ENCODE data around the gene ZC3HAV1L. TPM values are rescaled to one million over a fixed set of nuclear protein-coding genes. Genes with fewer than 3 reads are reported as not detected.

The ZC3HAV1L gene, protein sequence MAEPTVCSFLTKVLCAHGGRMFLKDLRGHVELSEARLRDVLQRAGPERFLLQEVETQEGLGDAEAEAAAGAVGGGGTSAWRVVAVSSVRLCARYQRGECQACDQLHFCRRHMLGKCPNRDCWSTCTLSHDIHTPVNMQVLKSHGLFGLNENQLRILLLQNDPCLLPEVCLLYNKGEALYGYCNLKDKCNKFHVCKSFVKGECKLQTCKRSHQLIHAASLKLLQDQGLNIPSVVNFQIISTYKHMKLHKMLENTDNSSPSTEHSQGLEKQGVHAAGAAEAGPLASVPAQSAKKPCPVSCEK
- total RNA-seq (2021) (34.2 and 34.8 TPM in 2 replicates), Bru-seq, nascent RNA (percentile 89 among the genes with signal in this experiment), BruChase-seq, experiment 1, labeled RNA remaining after a 2-hour chase (percentile 95 among the genes with signal in this experiment), BruChase-seq, experiment 2, labeled RNA remaining after a 6-hour chase (percentile 83 among the genes with signal in this experiment)
- long read RNA-seq, partial matches to known transcripts: 1 of 2 reads
- long read RNA-seq, other reads (novel, unspliced or antisense): 1 of 2 reads

DNA sequence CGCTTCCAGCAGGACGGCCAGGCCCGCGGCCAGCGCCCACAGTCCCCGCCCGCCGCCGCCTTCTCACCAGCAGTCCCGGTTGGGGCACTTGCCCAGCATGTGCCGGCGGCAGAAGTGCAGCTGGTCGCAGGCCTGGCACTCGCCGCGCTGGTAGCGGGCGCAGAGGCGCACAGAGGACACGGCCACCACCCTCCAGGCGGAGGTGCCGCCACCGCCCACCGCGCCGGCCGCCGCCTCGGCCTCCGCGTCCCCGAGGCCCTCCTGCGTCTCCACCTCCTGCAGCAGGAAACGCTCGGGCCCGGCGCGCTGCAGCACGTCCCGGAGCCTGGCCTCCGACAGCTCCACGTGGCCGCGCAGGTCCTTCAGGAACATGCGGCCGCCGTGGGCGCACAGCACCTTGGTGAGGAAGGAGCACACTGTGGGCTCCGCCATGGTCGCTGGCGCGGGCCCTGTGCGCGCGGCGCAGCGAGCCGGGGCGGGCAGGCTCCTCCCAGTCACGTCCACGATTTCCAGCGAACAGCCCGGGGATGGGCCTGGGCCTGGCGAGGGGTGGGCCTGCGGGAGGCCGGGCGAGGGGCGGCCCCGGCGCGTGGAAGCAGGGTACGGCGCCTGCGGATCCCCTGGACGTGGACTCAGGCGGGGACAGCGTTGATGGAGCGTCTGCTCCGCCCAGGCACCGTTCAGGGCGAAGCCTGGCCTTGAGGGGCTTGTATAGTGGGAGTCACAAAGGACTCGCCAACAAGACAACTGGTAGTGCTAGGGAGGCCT lies at the start of gene ZC3HAV1L:
Gene ZC3HAV1L, minus strand, starts transcription at position 457 of the 768 bp plus-strand sequence. Its CDS starts 25 bp downstream, at position 432.
- Histone ChIP-seq H3F3A (ENCODE audit: insufficient read depth, low read depth) (peaks cover 25% of the 10 kb centered on the region), H3K36me3 (ENCODE audit: low read depth) (peaks cover 27% of the 10 kb centered on the region), H3K9me2 (ENCODE audit: insufficient read depth) (no peaks in the 10 kb centered on the region), H4K20me1 (ENCODE audit: insufficient read depth) (peaks cover 14% of the 10 kb centered on the region), H3K27me3 (ENCODE audit: insufficient read depth, low read depth) (no peaks in the 10 kb centered on the region), H3K79me2 (ENCODE audit: low read depth) (peaks cover 36% of the 10 kb centered on the region), H3K27ac (peak within 1 kb of the TSS; percentile 56), H2AFZ (peak within 1 kb of the TSS; percentile 97), H3K4me1 (replicated peaks; ENCODE audit: insufficient read depth) (peaks cover 15% of the 10 kb centered on the region), H3K4me3 (peak within 1 kb of the TSS; percentile 95), H3K4me2 (peak within 1 kb of the TSS; percentile 86), H3K9me3 (ENCODE audit: insufficient read depth, low read depth) (no peaks in the 10 kb centered on the region)
- CTCF ChIA-PET: interaction anchor here (0.6 to 1.0 kb wide), 2 partner anchors 17 to 27 kb away, joined by 3 read pairs; no protein-coding TSS in a partner anchor
- POLR2A ChIA-PET (ENCODE audit: unreplicated experiment): interaction anchor here (0.6 to 0.7 kb wide), 2 partner anchors 19 to 707 kb away, joined by 4 to 9 read pairs; no protein-coding TSS in a partner anchor
- BruUV-seq (replicated peaks): no TSS peak
- intact Hi-C loops (cut with micrococcal nuclease; ENCODE audit: unreplicated experiment): loop anchor here (1.0 to 10.0 kb wide), 2 partner anchors 9 to 281 kb away; no protein-coding TSS in a partner anchor
- TF ChIP-seq, protein P1, sequence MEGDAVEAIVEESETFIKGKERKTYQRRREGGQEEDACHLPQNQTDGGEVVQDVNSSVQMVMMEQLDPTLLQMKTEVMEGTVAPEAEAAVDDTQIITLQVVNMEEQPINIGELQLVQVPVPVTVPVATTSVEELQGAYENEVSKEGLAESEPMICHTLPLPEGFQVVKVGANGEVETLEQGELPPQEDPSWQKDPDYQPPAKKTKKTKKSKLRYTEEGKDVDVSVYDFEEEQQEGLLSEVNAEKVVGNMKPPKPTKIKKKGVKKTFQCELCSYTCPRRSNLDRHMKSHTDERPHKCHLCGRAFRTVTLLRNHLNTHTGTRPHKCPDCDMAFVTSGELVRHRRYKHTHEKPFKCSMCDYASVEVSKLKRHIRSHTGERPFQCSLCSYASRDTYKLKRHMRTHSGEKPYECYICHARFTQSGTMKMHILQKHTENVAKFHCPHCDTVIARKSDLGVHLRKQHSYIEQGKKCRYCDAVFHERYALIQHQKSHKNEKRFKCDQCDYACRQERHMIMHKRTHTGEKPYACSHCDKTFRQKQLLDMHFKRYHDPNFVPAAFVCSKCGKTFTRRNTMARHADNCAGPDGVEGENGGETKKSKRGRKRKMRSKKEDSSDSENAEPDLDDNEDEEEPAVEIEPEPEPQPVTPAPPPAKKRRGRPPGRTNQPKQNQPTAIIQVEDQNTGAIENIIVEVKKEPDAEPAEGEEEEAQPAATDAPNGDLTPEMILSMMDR (conservative IDR thresholded peaks at IDR 0.05): no peak
- no peak for TF ChIP-seq EZH2 (IDR thresholded peaks at IDR 0.05; ENCODE audit: low read depth)
- peak; percentile 47 to 83 for DNase-seq

DNA sequence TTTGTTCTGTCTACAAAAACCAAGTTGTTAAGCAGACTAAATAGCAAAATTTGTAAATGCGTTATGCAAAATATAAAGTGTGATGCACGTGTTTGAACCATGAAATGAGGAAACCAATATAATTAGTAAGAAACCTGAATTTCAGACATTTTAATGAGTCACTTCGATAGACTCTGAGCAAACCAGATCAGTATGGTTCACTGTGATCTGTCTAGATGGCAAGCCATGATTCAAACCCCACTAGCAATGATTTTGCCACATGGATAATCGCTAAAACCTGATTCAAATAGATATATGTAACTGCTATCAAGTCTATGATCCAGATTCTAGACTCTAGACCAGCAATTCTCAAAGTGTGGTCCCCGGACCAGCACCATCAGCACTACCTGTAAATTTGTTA lies 48.9 kb upstream of the ZC3HAV1L start:
- DNase-seq: no peak
- intact Hi-C loops (cut with micrococcal nuclease; ENCODE audit: unreplicated experiment): no loop called here
- POLR2A ChIA-PET (ENCODE audit: unreplicated experiment): no interaction called here
- Histone ChIP-seq H2AFZ (no peak overlapping the region), H3K9me3 (ENCODE audit: insufficient read depth, low read depth) (no peaks in the 10 kb centered on the region), H3F3A (ENCODE audit: insufficient read depth, low read depth) (no peaks in the 10 kb centered on the region; the same call in 1 of the 2 replicates), H3K4me2 (no peak overlapping the region), H3K4me3 (no peak overlapping the region), H3K27ac (no peak overlapping the region), H3K27me3 (ENCODE audit: insufficient read depth, low read depth) (no peaks in the 10 kb centered on the region), H3K36me3 (ENCODE audit: low read depth) (peaks cover 21% of the 10 kb centered on the region), H3K4me1 (replicated peaks; ENCODE audit: insufficient read depth) (no peaks in the 10 kb centered on the region), H3K9me2 (ENCODE audit: insufficient read depth) (no peaks in the 10 kb centered on the region), H4K20me1 (ENCODE audit: insufficient read depth) (no peaks in the 10 kb centered on the region), H3K79me2 (ENCODE audit: low read depth) (no peaks in the 10 kb centered on the region)
- BruUV-seq (replicated peaks): no TSS peak
- TF ChIP-seq EZH2 (IDR thresholded peaks at IDR 0.05; ENCODE audit: low read depth): no peak
- TF ChIP-seq, protein P1 (conservative IDR thresholded peaks at IDR 0.05): no peak
- CTCF ChIA-PET: no interaction called here

DNA sequence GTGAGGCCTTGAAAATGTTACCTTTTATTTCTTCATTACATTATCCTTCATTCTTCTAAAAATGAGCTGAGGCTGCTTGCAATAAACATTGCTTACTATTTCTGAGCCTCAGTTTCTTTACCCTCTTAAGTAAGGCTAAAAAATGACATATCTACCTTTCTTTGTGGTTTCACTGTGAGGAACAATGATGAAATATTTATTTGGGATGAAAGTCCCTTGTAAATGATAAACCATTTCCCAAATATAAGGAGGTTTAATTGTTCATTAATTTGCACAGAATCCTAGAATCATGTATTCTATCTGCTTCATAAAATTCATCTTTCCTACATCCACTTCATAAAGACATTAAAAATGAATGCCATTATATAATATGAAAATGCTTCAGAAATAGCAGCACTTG lies 45.7 kb upstream of the ZC3HAV1L start:
- Histone ChIP-seq H3K27me3 (ENCODE audit: insufficient read depth, low read depth) (no peaks in the 10 kb centered on the region), H3K4me1 (replicated peaks; ENCODE audit: insufficient read depth) (no peaks in the 10 kb centered on the region), H3K9me2 (ENCODE audit: insufficient read depth) (no peaks in the 10 kb centered on the region), H3K4me3 (no peak overlapping the region), H4K20me1 (ENCODE audit: insufficient read depth) (no peaks in the 10 kb centered on the region), H3F3A (ENCODE audit: insufficient read depth, low read depth) (no peaks in the 10 kb centered on the region; the same call in 1 of the 2 replicates), H3K79me2 (ENCODE audit: low read depth) (no peaks in the 10 kb centered on the region), H3K9me3 (ENCODE audit: insufficient read depth, low read depth) (no peaks in the 10 kb centered on the region), H3K4me2 (no peak overlapping the region), H3K36me3 (ENCODE audit: low read depth) (peaks cover 14% of the 10 kb centered on the region), H3K27ac (no peak overlapping the region), H2AFZ (no peak overlapping the region)
- intact Hi-C loops (cut with micrococcal nuclease; ENCODE audit: unreplicated experiment): no loop called here
- DNase-seq: no peak
- BruUV-seq (replicated peaks): no TSS peak
- ChIA-PET CTCF (interaction anchor here (0.7 kb wide), 1 partner anchor 47 kb away, joined by 3 read pairs; no protein-coding TSS in a partner anchor), POLR2A (ENCODE audit: unreplicated experiment) (no interaction called here)
- TF ChIP-seq, protein P1 (conservative IDR thresholded peaks at IDR 0.05): no peak
- no peak for TF ChIP-seq EZH2 (IDR thresholded peaks at IDR 0.05; ENCODE audit: low read depth)
